AG09319 (cell line): Measurements from ENCODE around the gene SELENOO.

ENCODE experiments used
- DNase-seq: peaks from one replicate; pipeline ENCODE4 v3.0.0-alpha.2; 2010; ENCODE audit warnings: low read depth; ENCODE audit errors: extremely low read depth
- TF ChIP-seq, protein P1 (sequence below): IDR thresholded peaks from 2 replicates; pipeline ENCODE4 v1.5.1; 2011; ENCODE audit warnings: low read depth, mild to moderate bottlenecking, inconsistent platforms, low read length, moderate library complexity

The SELENOO gene

DNA sequence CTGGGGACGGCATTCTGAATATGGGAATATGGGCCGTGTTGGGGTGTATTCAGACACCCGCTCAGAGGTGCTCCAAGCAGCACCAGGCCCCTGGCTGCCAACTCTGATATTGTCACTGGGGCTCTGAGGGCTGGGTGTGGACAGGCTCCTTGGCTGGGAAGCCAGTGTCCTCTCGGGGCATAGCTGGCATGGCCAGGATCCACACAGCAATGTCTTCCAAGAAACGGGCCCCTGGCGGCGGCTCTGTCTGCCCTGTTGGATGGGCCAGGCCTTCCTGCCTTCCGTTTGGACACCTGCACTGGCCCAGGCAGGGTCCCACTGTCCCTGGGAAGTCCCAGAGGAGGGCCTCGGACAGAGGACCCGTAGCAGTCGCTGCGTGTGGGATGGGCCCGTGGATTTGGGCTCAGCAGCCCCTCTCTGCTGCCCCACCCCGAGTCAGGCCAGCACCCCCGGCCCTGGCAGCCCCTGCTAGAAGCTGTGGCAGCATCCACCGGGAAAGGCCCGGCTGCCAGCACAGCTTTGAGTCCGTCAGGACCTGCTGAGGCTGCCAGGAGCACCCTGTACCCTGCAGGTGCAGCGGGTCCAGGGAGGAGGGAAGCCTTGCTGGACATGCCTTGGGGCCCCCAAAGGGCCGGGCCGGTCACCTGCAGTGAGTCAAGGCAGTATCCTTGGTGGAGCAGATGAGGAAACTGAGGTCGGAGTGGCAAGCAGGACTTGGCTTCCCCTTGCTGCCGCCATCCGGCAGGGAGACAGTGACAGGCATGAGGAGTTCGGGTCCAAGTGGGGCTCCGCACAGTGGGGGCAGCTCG lies 26.2 kb upstream of the SELENOO start:
- no peak for DNase-seq
- TF ChIP-seq, protein P1, sequence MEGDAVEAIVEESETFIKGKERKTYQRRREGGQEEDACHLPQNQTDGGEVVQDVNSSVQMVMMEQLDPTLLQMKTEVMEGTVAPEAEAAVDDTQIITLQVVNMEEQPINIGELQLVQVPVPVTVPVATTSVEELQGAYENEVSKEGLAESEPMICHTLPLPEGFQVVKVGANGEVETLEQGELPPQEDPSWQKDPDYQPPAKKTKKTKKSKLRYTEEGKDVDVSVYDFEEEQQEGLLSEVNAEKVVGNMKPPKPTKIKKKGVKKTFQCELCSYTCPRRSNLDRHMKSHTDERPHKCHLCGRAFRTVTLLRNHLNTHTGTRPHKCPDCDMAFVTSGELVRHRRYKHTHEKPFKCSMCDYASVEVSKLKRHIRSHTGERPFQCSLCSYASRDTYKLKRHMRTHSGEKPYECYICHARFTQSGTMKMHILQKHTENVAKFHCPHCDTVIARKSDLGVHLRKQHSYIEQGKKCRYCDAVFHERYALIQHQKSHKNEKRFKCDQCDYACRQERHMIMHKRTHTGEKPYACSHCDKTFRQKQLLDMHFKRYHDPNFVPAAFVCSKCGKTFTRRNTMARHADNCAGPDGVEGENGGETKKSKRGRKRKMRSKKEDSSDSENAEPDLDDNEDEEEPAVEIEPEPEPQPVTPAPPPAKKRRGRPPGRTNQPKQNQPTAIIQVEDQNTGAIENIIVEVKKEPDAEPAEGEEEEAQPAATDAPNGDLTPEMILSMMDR: no peak

DNA sequence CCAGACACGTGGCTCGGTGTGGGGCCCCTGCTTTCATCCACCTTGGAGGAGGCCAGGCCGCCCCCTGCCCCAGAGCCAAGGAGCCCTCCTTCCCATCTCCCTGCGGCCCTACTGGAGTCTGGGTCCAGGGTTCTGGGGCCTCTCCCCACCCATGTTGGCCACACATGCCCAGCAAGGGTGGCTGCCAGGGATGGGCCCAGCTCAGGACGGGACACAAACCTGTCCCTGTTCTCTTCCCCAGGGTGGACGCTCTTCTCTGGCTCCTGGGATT lies 25.7 kb upstream of the SELENOO start:
- no peak for DNase-seq
- TF ChIP-seq, protein P1: no peak

DNA sequence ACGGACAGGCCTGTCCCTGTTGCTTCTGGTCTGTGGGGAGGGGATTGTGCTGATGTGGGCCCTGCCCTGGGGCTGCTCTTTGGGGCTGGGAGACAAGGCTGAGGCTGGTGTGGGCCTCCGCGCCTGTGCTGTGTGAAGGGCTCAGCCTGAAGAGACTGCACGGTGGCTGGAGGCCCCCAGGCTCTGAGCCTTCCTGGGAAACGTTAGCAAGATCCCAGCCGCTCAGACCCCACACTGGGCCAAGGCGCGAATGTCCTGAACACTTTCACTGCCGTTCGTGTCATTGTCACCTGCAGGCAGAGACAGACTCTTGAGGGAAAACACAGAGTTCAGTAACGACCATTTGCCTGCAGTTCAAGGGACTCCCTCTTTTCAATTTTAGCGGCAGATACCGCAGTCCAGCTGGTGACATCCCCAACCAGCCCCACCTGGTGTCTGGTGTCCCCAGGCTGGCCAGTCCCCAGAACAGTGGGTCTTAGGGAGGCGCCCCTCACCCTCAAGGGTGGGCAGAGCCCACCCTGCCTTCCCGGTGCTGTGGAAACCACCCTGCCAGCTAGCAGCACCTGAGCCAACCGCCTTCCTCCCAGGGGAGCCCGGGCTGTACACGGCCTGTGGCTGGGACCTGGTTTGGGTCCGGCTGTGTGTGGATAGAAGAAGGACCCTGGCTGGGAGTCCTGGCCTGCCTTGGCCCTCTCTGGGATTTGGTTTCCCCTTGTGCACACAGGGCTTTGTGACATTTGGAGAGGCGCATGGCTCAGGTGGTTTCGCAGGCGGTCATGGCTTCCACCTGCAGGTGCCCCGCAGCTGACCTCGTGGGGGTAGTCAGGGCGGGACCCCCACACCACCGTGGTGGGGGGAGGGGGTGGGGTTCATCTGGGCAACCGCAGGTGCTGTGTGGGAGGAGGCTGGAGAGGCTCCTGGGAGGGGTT lies 24.6 kb upstream of the SELENOO start:
- DNase-seq: no peak
- TF ChIP-seq, protein P1: no peak

DNA sequence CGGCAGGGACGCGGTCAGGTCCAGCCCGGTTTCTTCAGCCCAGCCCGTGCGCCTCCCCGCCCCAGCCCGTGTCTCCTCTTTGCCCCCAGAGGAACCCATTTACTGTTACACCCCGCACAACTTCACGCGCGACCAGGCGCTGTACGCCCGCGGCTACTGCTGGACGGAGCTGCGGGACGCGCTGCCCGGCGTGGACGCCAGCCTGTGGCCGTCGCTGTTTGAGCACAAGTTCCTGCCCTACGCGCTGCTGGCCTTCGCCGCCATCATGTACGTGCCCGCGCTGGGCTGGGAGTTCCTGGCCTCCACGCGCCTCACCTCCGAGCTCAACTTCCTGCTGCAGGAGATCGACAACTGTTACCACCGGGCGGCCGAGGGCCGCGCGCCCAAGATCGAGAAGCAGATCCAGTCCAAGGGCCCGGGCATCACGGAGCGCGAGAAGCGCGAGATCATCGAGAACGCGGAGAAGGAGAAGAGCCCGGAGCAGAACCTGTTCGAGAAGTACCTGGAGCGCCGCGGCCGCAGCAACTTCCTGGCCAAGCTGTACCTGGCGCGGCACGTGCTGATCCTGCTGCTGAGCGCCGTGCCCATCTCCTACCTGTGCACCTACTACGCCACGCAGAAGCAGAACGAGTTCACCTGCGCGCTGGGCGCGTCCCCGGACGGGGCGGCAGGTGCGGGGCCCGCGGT lies 23.8 kb upstream of the SELENOO start:
- no peak for DNase-seq
- TF ChIP-seq, protein P1: no peak

DNA sequence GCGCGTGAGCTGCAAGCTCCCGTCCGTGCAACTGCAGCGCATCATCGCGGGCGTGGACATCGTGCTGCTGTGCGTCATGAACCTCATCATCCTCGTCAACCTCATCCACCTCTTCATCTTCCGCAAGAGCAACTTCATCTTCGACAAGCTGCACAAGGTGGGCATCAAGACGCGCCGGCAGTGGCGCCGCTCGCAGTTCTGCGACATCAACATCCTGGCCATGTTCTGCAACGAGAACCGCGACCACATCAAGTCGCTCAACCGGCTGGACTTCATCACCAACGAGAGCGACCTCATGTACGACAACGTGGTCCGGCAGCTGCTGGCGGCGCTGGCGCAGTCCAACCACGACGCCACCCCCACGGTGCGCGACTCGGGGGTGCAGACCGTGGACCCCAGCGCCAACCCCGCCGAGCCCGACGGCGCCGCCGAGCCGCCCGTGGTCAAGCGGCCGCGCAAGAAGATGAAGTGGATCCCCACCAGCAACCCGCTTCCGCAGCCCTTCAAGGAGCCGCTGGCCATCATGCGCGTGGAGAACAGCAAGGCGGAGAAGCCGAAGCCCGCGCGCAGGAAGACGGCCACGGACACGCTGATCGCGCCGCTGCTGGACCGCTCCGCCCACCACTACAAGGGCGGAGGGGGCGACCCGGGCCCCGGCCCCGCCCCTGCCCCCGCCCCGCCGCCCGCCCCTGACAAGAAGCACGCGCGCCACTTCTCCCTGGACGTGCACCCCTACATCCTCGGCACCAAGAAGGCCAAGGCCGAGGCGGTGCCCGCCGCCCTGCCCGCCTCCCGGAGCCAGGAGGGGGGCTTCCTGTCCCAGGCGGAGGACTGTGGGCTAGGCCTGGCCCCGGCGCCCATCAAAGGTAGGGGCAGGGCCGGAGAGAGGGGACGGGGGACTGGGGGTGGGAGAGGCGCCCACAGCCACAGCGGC lies 23.0 kb upstream of the SELENOO start:
- DNase-seq: no peak
- TF ChIP-seq, protein P1: no peak

DNA sequence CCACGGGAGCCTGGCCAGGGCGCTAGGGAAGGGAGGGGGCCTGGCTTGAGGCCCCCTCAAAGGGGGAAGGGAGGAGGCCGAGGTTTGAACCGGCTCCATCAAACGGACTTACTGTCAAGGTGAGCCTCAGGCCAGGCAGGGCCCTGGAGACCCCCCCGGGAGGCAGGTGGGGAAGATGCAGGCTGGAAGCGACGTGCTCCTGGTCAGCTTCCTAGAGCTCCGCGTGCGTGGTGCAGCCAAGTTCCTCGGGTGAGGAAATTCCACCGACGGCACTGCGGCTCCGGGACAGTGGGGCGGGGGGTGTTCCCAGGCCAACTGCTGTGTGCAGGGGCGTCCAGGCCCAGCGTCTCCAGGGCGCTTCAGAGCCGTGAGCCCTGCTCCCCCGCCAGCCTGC lies 22.3 kb upstream of the SELENOO start:
- no peak for DNase-seq
- TF ChIP-seq, protein P1: no peak
